ENCODE results near the gene FZD4.
"Not testable (repeated sequence)": the region's sequence is repeated elsewhere in the genome, so short reads cannot be mapped to it uniquely, and the experiment has no call there.

Gene FZD4

GRCh38 chr11:86955361-86956120, at the start of gene FZD4:
Gene FZD4 (minus strand): TSS chr11:86955395. CDS start chr11:86955085, 310 bp downstream.
- DNase-seq = peak; percentile 87

- DNase-seq = not testable (repeated sequence)
Measured at GRCh38 chr11:87004281-87004680, 49.1 kb upstream of the FZD4 start.

- no peak for DNase-seq
Measured at GRCh38 chr11:87002918-87003317, 47.7 kb upstream of the FZD4 start.

- DNase-seq = no peak
Measured at GRCh38 chr11:86999859-87000753, 44.9 kb upstream of the FZD4 start.

- DNase-seq = no peak
Measured at GRCh38 chr11:86999388-86999787, 44.2 kb upstream of the FZD4 start.

GRCh38 chr11:86996953-86997570, 41.9 kb upstream of the FZD4 start:
- no peak for DNase-seq

- DNase-seq = no peak
Measured at GRCh38 chr11:86993031-86993430, 37.8 kb upstream of the FZD4 start.

- DNase-seq = not testable (repeated sequence)
Measured at GRCh38 chr11:86992340-86992739, 37.1 kb upstream of the FZD4 start.

- no peak for DNase-seq
Measured at GRCh38 chr11:86991341-86991740, 36.1 kb upstream of the FZD4 start.

- DNase-seq = no peak
Measured at GRCh38 chr11:86990515-86990914, 35.3 kb upstream of the FZD4 start.

GRCh38 chr11:86990031-86990430, 34.8 kb upstream of the FZD4 start:
- no peak for DNase-seq

- DNase-seq = no peak
Measured at GRCh38 chr11:86988351-86988881, 33.2 kb upstream of the FZD4 start.

GRCh38 chr11:86987679-86988078, 32.5 kb upstream of the FZD4 start:
- no peak for DNase-seq

- no peak for DNase-seq
Measured at GRCh38 chr11:86984701-86985100, 29.5 kb upstream of the FZD4 start.

GRCh38 chr11:86983021-86983488, 27.9 kb upstream of the FZD4 start:
- no peak for DNase-seq

GRCh38 chr11:86981777-86982540, 26.8 kb upstream of the FZD4 start:
- no peak for DNase-seq

GRCh38 chr11:86980086-86980796, 25.0 kb upstream of the FZD4 start:
- no peak for DNase-seq

GRCh38 chr11:86978756-86979608, 23.8 kb upstream of the FZD4 start:
- no peak for DNase-seq

- DNase-seq = no peak
Measured at GRCh38 chr11:86978247-86978646, 23.1 kb upstream of the FZD4 start.

- DNase-seq = no peak
Measured at GRCh38 chr11:86977441-86978050, 22.4 kb upstream of the FZD4 start.

Measured in NCI-H1436 (cell line).